M059J (cell line): ENCODE measurements around the gene FOXO3. TPM values are rescaled to one million over a fixed set of nuclear protein-coding genes. Genes with fewer than 3 reads are reported as not detected.
A peak's percentile ranks its signal among the peaks of the same experiment; 100 is the strongest.

Experiments used
- DNase-seq: peaks from one replicate; pipeline ENCODE4 v3.0.0-alpha.2; 2012; ENCODE audit warnings: low read depth
- total RNA-seq: library from RNA; depleted of rRNA; stranded (reverse); fragments of >200 nt; shearing (Covaris generic); gene quantifications from 2 replicates; pipeline ENCODE4 v1.2.3, GENCODE V29; 2014

The FOXO3 gene
- total RNA-seq, 1 experiment from 2014 or later, result 34.1 TPM

GRCh38 chr6:108627692-108628550 is 67.2 kb downstream of the FOXO3 start:
- peak; percentile 70 for DNase-seq

DNA sequence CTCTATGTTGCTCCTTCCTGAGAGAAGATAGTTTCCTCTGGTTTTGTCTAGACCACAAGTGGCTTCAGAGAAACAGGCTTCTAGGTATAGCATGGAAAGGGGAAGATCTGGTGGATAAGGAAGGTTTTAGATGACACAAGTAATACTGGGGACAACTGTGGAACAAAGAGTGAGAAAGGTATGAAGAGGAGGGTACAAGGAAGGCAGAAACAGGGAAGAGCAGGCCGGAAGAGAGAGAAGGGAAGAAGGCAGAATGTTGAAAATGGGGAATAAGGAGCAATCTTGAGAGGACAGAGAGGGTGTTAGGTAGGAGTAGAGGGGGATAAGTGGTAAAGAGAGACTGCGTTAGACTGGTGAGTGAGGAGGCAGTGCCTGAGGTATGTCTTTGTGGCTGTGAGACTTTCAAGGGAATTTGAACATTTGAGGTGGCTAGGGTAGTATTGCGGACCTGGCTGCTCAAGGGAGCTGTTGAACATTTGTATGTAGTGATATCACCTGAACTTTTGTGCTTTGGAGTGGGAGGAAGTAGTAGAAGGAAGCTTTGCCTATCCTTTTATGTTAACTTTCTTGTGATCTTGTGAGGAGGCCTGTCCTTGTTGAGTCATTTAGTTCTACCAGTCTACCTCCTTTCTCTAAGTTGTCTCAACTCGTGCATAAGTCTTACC is 69.5 kb downstream of the FOXO3 start:
- DNase-seq, result no peak

DNA sequence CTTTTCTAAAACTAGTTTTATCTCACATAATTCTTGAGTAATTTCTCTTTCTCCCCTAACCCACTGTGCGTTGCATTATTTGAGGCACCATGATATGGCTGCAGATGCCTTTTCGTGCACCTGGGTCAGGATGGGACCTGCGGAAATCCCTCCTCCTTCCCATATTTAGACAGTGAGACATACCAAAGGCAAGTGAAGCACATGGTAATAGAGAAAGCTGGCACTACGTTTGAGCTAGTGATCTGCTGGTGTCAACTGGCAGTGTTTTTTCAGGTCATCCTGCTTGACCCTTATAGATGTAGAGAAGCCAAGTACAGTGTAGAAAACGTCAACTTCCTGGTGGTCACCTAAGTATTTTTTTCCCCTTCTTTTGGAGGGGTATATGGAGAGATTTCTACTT is 71.7 kb downstream of the FOXO3 start:
- DNase-seq, result no peak

DNA sequence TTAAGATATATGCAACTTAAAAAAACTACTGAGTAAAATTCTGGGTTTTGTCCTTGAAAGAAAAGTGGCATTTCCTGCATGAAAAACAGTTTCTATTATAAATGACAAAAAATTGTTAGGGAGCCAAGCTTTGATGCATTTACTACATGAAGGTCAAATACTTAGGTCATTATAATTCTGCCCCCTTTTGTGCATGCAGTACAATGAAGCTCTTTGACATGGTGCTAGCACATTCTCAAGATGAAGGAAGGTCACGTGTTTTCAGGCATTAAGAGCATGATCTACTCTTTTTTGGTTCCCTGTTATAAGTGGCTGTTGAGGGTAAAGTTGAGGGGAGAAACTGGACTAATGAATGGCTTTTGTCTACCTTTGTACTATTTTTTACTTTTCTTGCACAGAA is 72.7 kb downstream of the FOXO3 start:
- no peak for DNase-seq

DNA sequence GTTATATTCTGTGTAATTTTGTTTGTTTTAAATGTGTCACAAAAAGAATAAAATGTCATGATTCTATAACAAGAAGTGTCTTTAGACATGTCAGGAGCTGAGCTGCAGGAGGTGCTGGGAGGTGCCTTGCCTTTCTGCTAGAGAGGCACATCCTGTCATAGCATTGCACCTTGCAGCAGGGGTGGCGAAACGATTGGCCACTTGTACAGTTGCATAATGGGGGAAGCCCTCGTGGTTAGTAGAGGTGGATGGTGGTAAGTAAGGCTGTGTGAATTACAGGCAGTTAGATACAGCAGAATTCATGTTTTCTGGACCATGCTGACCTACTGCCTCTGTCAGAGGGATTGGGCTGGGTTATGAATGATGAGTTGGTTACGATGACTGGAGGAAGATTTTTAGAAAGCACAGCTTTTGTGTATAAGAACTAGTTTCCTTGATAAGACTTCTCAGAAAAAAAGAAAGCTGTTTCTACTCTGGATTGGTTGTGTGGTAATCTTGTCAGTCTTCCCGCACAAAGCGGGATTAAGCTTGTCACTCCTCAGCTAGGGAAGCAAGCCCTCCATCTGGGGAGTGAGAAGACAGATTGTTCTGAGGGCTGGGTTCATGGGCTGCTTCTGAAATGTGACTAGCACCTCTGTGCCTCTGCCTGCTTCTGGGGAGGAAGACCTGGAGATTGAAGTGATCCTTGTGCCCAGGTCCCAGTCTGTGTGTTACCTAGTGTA is 74.9 kb downstream of the FOXO3 start:
- DNase-seq, result no peak

DNA sequence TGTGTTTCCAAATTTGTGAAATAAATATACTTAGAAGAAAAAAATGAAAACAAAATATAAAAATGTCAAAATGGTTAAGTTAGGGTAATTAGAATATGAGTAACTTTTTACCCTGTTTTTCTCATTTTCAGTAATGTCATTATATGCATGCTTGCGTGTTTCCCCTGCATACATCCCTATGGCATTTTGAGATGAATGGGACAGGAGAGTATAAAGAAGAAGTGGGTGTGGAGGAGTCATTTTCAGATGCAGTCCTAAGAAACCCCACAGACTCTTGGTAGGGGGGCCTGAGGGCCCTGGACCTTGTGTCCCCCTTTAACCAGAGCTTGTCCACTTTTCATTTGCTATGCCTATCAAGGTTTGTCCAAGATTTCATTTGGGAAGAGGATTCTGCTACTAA is 77.2 kb downstream of the FOXO3 start:
- no peak for DNase-seq

GRCh38 chr6:108638993-108639392 is 78.3 kb downstream of the FOXO3 start:
- DNase-seq, result no peak

DNA sequence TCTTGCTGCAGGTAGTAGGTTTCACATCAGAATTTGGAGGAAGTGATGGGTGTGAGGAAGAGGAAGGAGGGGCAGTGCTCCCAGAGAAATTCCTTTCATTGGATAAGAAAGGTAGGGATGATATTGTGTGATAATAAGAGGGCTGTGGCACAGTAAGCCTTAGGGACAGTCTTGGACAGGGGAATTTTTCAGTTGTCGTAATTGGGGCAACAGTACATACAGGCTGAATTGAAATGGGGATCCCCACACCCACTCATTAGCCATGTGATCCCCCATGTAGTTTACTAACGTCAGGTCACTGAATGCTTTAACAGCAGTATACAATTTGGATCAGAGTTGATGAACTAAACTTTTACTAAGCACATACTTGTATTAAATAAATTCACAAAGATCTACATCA is 79.4 kb downstream of the FOXO3 start:
- no peak for DNase-seq

- DNase-seq, result no peak
These were observed 82.5 kb downstream of the FOXO3 start for GRCh38 chr6:108643184-108643583.

DNA sequence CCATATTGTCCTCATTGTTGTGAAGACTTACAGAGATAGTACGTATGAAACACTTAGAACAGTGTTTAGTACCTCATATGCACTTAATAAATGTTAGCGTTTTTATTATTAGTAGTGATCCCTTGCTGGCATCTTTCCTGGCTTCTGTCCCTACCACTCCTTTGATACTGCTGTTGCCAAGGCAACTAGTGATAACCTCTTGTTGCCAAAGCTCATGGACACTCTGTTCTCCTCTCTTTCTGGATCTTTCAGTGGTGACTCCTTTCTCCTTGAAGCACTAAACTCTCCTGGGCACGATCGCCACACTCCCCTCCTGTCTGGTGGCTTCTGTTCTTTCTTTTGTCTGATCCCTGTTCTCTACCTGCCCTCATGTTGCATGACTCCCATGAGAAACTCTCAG is 83.5 kb downstream of the FOXO3 start:
- DNase-seq, result no peak

DNA sequence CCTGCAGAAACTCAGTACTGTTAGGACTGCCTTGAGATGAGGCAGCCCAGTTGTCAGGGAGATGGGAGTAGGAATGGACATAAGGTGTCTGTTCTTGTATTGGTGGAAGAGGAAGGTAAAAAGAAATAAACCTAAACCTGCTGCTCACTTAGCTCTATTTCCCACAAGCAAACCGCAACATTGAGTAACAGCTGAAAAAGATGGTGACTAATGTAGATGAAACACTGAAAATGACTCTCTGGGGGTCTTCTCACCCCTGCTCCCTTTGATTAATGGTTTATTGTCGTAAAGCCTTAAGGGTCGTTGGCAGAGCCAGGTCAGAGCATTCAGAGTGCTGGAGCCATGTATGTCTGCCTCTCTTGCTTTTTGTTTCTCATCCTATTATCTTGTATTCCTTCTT is 87.5 kb downstream of the FOXO3 start:
- DNase-seq, result peak; percentile 41

DNA sequence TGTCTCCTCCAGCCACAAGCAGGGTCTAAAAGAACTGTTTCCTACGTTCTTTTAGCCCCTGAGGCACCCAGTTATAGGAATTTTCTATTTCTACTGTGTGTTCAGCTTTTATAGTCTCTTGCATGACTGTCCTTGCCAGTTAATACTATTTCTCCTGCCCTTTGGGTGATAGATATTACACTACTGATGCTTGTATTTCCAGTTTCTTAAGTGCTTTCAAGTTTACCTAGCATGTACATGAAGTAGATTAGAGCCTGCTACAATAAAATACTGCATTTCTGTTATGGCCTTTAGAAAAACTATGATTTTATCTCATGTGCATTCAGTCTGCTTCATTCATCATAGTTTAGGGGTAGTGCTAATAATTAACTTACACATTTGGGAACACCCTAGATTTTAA is 89.6 kb downstream of the FOXO3 start:
- DNase-seq, result peak; percentile 19

GRCh38 chr6:108650781-108651180 is 90.1 kb downstream of the FOXO3 start:
- peak; percentile 65 for DNase-seq

GRCh38 chr6:108651340-108652227 is 90.9 kb downstream of the FOXO3 start:
- peak; percentile 73 for DNase-seq

DNA sequence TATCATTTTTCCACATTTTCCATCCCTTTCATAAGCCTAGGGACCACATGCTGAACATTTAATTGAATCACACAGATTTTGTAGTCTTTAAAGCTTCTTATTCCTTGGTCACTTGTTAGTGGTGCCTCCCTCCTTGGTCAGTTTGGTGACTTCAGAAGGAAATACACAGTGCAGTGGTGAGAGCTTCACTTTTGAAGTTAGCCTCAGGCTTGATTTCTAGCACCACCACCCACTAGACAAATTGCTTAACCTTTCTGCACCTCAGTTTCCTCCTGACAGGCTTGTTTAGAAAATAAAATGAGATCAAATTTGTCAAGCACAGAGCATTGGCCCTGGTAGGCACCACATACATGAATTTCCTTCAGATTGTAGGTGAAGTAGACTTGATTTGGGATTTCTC is 91.7 kb downstream of the FOXO3 start:
- DNase-seq, result peak; percentile 29

GRCh38 chr6:108653949-108654348 is 93.2 kb downstream of the FOXO3 start:
- peak; percentile 22 for DNase-seq

- DNase-seq, result no peak
These were observed 93.9 kb downstream of the FOXO3 start for GRCh38 chr6:108654465-108655106.

DNA sequence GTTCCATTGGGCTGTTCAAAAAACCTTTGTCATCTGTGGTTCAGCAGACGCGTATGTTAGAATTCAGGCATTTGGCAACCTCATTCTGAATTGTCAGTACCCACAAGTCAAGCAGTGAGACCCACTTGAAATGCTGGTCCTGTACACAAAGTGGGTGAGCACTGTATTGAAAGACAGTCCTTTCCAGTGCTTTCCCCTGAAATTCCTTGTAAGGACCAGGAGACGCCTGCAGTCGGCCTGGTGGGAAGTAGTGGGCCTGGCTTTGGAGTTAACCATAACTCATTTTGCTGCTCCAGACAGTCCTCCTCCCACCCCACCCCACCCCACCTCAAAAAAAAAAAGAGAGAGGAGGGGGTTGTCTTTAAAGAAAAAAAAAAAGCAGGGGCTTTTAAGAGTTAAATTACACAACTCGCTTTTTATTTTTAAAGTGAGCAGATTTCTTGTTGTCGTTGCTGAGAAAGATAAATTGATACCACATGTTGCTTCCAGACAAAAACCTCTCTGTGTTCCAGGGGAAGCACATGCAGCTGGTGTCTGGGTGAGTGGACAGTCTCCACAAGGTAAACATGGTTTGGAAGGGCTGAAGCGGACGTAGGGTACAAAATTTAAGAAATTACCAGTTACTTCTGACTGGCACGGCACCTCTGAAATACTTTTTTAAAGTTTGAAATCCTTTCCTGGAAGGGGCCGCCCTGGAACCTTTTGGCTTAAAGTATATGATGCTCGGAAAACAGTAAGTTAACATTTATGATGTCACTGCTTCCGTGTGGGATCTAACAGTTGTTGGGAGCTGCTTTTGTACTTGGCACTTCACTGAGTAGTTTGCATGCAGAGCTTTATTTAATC is 95.3 kb downstream of the FOXO3 start:
- no peak for DNase-seq

DNA sequence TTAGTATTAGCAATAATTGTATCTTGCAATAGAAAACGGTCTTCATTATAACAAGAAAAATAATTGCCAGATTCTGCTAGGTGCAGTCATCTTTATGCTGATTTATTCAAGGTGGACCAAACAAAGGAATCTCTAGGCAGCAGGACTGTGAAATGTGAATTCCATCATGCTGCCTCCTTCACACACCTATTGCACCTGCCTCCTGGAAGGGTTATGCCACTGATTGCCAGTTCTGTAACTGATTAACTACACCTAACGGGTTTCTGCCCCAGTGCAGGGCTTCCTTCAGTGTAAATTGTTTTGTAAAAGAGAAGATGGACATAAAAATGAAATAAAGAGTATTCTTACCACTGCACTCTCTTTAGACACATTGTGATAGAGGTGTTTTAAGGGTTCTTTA is 96.1 kb downstream of the FOXO3 start:
- DNase-seq, result no peak

DNA sequence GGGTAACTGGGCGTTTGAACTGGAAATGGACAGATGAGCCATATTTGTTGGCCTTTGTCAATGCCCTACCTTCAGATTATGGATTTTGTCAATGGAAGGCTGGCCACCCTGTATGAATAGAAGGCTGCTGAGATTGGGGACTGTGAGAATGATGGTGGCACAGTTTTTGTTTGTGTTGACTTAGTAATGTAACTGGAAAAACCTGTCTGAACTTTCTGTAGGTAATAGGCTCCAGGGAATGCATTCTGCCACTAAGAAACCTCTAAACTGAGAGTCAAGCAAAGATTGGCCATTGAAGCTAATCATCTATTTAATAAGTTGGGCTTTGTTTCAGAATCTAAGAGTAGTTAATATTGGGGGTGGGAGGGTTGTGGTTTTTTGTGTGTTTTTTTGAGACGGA is 97.5 kb downstream of the FOXO3 start:
- DNase-seq, result no peak
